A673 (cell line): ENCODE data around the gene UFSP2.

Experiments
- CTCF ChIP-seq: fragments of 300-800, 200-600 bp; sonication (generic); conservative IDR thresholded peaks from 2 replicates; pipeline ENCODE4 v1.5.1; 2017; ENCODE audit warnings: low read depth, mild to moderate bottlenecking, antibody characterized with exemption, low read length, moderate library complexity, mixed read lengths
- EZH2 ChIP-seq: fragments of 200-600 bp; sonication (generic); IDR thresholded peaks from 2 replicates; pipeline ENCODE4 v1.6.1; 2017; ENCODE audit warnings: borderline replicate concordance, low read depth, mild to moderate bottlenecking, mixed read lengths, antibody characterized with exemption, low read length; ENCODE audit not compliant: poor library complexity, severe bottlenecking

- TF ChIP-seq CTCF, result no peak
- no peak for TF ChIP-seq EZH2
Observed at GRCh38 chr4:185357733-185358440, 67.9 kb downstream of the UFSP2 start.
